Measurements from ENCODE around the gene OVCH1.
A peak's percentile ranks its signal among the peaks of the same experiment; 100 is the strongest.
"Not testable (repeated sequence)": the region's sequence is repeated elsewhere in the genome, so short reads cannot be mapped to it uniquely, and the experiment has no call there.

The OVCH1 gene

GRCh38 chr12:29415111-29415510, 82.4 kb downstream of the OVCH1 start:
- DNase-seq (ENCODE audit: low read depth in 2 of 2): no peak

DNA sequence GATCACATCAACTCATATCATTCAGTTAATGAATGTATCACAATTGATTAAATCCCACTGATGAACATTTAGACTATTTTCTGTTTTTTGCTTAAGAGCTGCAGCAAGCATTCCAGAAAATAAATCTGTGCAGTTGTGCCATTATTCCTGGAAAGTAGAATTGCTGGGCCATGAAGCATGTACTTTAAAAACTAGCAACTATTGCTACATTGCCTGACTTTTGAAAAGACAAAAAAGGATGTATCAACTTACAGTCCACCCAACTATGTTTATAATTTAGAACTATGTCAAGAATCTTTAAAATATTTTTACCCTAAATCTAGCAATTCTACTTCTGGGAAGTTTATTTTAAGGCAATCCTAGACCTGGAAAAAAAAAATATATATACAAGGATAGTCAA, 83.1 kb downstream of the OVCH1 start:
- no peak for DNase-seq (ENCODE audit: low read depth in 2 of 2)

DNA sequence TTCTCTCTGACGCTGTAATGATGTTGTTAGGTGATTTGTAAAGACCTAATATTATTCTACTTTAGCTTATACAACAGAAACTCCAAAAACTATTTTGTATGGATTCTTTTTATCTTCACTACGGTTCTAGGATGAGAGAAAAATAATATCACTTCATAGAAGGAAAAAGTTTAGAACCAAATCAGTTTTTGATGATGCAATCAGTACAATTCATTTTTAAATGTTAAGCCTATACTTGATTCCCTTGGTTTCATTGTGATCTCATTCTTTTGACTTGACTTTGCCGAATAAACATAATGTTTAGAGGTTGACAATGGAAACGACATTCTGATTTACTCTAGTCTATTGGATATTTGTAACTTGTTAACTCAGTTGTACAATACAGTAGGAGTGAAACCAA, 91.9 kb downstream of the OVCH1 start:
- DNase-seq (ENCODE audit: low read depth in 2 of 2): no peak

DNA sequence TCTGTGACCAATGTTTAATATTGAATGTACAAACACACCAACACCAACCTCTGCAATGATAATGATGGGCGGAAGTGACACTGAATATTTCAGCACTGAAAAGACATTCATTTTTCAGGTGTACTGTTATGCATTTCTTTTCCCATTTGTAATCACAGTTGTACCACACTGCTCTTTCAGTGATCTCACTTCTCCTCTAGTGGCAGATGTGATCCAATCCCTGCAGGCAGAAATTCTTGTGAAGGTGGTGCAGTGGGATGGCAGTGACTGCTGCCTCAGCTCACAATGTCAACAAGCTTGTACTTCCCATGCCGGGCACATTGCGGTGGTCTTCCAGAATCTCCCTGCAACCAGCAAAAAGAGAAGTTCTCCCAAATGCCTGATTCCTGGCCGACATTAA, 93.5 kb downstream of the OVCH1 start:
- no peak for DNase-seq (ENCODE audit: low read depth in 2 of 2)

DNA sequence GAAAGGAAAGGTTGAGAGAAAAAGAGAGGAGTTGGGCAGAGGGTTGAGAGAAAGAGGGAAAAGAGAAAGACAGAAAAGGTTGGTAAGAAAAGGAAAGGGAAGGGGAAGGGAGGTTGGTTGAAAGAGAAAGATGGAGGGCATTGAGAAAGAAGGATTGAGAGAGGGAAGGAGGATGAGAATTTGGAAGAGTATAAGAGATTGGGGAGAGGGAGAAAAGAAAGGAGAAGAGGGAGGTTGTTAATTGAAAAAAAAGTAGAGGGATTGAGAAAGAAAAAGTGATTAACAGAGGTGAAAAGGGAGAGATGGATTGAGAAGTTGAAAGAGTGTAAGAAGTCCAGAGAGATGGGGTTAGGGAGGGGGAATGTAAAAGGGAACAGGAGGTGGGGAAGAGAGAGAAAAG, 95.0 kb downstream of the OVCH1 start:
- DNase-seq (ENCODE audit: low read depth in 2 of 2): no peak

- DNase-seq (ENCODE audit: low read depth in 2 of 2): no peak
Measured at GRCh38 chr12:29398495-29398894, 99.0 kb downstream of the OVCH1 start.

DNA sequence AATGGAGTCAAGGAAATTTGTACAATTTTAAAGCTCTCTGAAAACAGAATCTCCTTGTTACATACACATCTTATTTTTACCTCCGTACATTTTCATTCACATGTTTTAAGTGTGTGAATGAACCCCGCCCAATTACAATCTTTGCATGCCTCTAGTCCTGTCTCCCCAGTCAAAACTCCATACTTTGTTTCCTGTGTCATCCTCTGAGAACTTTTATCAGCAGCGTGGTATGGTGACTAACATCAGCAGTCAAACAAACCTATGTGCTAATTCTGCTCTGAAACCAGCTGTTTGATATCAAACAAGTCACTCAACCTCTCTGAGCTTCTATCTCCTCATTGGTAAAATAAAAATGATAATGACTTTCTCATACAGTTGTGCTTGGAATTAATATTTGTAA, 100.7 kb downstream of the OVCH1 start:
- no peak for DNase-seq (ENCODE audit: low read depth in 2 of 2)

- DNase-seq (ENCODE audit: low read depth in 2 of 2): no peak
Measured at GRCh38 chr12:29395356-29395755, 102.1 kb downstream of the OVCH1 start.

DNA sequence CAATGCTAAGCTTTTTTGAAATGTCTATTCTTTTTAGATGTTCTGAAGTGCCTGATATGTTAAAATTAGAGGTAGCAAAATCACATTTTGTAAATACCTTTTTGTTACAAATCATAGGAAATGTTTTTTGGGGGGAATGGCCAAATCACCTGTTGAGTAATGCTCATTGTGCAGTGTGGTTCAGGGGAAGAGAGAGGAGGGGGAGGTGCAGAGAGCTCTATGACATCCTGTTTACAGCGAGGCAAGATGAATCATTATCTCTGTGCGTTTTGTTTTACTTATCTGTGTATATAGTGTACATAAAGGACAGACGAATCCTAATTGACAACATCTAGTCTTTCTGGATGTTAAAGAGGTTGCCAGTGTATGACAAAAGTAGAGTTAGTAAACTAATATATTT, 107.1 kb downstream of the OVCH1 start:
- not testable (repeated sequence) for DNase-seq (ENCODE audit: low read depth in 2 of 2)

- no peak for DNase-seq (ENCODE audit: low read depth in 2 of 2)
Measured at GRCh38 chr12:29389295-29389919, 108.1 kb downstream of the OVCH1 start.

DNA sequence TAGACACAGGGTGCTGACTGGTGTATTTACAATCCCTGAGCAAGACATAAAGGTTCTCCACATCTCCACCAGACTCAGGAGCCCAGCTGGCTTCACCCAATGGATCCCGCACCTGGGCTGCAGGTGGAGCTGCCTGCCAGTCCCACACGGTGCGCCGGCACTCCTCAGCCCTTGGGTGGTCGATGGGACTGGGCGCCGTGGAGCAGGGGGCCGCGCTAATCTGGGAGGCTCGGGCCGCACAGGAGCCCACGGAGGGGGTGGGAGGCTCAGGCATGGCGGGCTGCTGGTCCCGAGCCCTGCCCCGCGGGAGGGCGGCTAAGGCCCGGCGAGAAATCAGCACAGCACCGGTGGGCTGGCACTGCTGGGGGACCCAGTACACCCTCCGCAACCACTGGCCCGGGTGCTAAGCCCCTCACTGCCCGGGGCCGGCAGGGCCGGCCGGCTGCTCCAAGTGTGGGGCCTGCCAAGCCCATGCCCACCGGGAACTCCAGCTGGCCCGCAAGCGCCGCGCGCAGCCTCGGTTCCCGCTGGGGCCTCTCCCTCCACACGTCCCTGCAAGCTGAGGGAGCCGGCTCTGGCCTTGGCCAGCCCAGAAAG, 111.3 kb downstream of the OVCH1 start:
- DNase-seq (ENCODE audit: low read depth in 2 of 2): not testable (repeated sequence)

- DNase-seq (ENCODE audit: low read depth in 2 of 2): not testable (repeated sequence)
Measured at GRCh38 chr12:29385194-29385593, 112.3 kb downstream of the OVCH1 start.

GRCh38 chr12:29382251-29382650, 115.2 kb downstream of the OVCH1 start:
- no peak for DNase-seq (ENCODE audit: low read depth in 2 of 2)

DNA sequence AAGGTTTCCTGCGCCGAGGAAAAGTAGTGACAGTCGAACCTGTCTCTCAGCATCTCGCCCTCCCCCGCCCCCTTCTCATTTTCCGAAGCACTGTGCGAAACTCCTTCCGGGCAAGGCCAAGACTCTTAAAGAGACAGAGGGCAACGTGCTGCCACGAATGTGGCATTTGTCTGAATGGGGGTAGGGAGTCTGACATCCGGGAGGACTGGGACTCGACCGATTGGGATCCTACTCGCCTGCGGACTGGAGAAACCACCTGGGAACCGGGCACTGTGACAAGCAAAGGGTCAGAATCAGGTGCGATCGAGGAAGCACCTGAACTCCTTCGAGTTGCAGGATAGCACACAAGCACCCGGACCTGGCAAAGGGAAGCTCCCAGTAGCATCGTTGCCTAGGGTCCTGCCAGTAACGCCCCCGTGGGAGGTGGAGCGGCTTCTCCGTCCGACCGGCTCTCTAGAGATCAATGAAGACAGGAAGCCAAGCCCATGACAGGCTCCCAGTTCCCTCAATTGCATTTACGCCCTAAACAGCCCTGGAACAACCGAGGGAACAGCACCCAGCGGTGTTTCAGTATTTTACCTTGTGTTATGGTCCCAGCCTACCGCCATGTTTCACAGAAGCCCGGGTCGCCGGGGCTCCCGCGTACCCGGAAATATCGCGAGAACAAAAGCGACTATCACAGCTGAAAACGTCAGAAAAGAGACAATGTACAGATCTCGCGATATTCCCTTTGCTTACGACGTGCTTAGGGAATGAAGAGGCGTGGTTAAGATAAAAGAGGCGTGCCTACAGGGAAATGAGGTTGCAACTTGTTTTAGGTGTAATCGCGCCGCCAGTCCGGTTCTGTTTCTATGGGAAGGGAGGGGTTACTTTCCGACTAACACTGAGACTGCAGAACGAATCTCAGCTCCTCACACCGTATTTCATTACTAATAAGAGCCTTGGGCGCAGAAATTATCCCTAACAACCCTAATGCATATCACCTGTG, 116.7 kb downstream of the OVCH1 start, which contains the start of gene ERGIC2:
Gene ERGIC2, minus strand, starts transcription at position 637 of the 988 bp plus-strand sequence. CDS start 9,539 bp downstream, outside the sequence.
- DNase-seq (ENCODE audit: low read depth in 2 of 2): peak; percentile 77 to 80

Measured in stimulated activated CD4-positive, alpha-beta T cell treated with anti-CD3 and anti-CD28 coated beads, Interleukin-12 subunit alpha, Interleukin-12 subunit beta, amount 100 ng/mL, for 24 hours (primary cell).